K562 (cell line): ENCODE results near the gene MAU2. TPM values are rescaled to one million over a fixed set of nuclear protein-coding genes. Genes with fewer than 3 reads are reported as not detected.

Experiments
- ATAC-seq: fragments of 200-7000 bp; cut with Tn5 transposase; 3 replicates; pipeline ENCODE4 v1.9.1; 2020; ENCODE audit warnings: moderate library complexity
- BruUV-seq: library from RNA; stranded (reverse); fragments of 400-500 nt; replicated peaks from 2 replicates; lab custom pipeline; 2021; lab: Mats Ljungman, UMichigan
- CTCF ChIA-PET: fragments of 300-600 bp; formaldehyde crosslinking; extraction: SDS; loops from one replicate; lab custom pipeline; 2021; ENCODE audit warnings: low intra/inter-chr PET ratio; lab: Yijun Ruan, JAX
- POLR2A ChIA-PET: fragments of 300-600, 350-650 bp; sonication (Branson Sonifier 250); formaldehyde crosslinking; extraction: SDS; loops from one replicate; lab custom pipeline; 2021; ENCODE audit warnings: antibody characterized with exemption, inconsistent platforms; lab: Yijun Ruan, JAX
- DNase-seq, 4 experiments: peaks; one replicate each; pipeline versions ENCODE4 v3.0.0 to v3.0.0-alpha.2; 2011 to 2018; ENCODE audit warnings: low spot score in 3 of 4, mixed read lengths in 3 of 4; ENCODE audit errors: extremely low read depth in 1 of 4
- FAIRE-seq: peaks from 2 replicates; lab custom pipeline; 2011; peaks lifted over from hg19 to GRCh38; lab: Jason Lieb, UNC
- H2AFZ ChIP-seq: 2 replicates; pipeline ENCODE4 v1.6.0; 2011; ENCODE audit warnings: low read depth, low read length, control low read depth, inconsistent platforms
- H3K27ac ChIP-seq: fragments of 200-600 bp; 3 replicates; pipeline ENCODE4 v1.8.0; 2011; ENCODE audit warnings: low read depth, mild to moderate bottlenecking, control low read depth, inconsistent platforms, low read length, moderate library complexity, mixed read lengths; ENCODE audit errors: extremely low read depth
- H3K27me3 ChIP-seq, 2 experiments: fragments of 300-600 bp in 1 of 2; 2 replicates in 1 of 2; 3 replicates in 1 of 2; pipeline versions ENCODE4 v1.6.0 to v1.8.0; 2011; ENCODE audit warnings: inconsistent platforms in 2 of 2, low read length in 2 of 2, mild to moderate bottlenecking in 1 of 2, mixed read lengths in 1 of 2, moderate library complexity in 1 of 2; ENCODE audit not compliant: control insufficient read depth in 2 of 2, insufficient read depth in 2 of 2
- H3K36me3 ChIP-seq: fragments of 300-600 bp; 3 replicates; pipeline ENCODE4 v1.8.0; 2011; ENCODE audit warnings: mild to moderate bottlenecking, low read length, inconsistent platforms; ENCODE audit not compliant: control insufficient read depth, insufficient read depth
- H3K4me1 ChIP-seq, 2 experiments: fragments of 200-600 bp in 1 of 2; replicated peaks in 1 of 2; 2 replicates in 1 of 2; 3 replicates in 1 of 2; pipeline versions ENCODE4 v1.5.1 to v1.8.0; 2011; ENCODE audit warnings: inconsistent platforms in 2 of 2, low read length in 2 of 2, mild to moderate bottlenecking in 1 of 2, mixed read lengths in 1 of 2, moderate library complexity in 1 of 2; ENCODE audit not compliant: control insufficient read depth in 2 of 2, insufficient read depth in 2 of 2
- H3K4me2 ChIP-seq: 2 replicates; pipeline ENCODE4 v1.6.1; 2011; ENCODE audit warnings: low read length, control low read depth, inconsistent platforms, mixed read lengths; ENCODE audit not compliant: insufficient read depth
- H3K4me3 ChIP-seq: fragments of 200-600 bp; sonication (generic), shearing (Covaris generic); 2 replicates; pipeline ENCODE4 v1.5.1; 2016; ENCODE audit warnings: control low read depth, inconsistent platforms
- H3K79me2 ChIP-seq: fragments of 200-600 bp; 3 replicates; pipeline ENCODE4 v1.8.0; 2011; ENCODE audit warnings: low read length, inconsistent platforms; ENCODE audit not compliant: control insufficient read depth, insufficient read depth
- H3K9ac ChIP-seq, 2 experiments: 2 replicates each; pipeline versions ENCODE4 v1.6.0 to v1.6.1; 2011; ENCODE audit warnings: low read depth in 2 of 2, low read length in 2 of 2, control low read depth in 1 of 2, inconsistent platforms in 1 of 2, mild to moderate bottlenecking in 1 of 2, mixed read lengths in 1 of 2; ENCODE audit not compliant: insufficient read depth in 1 of 2
- H3K9me1 ChIP-seq: one replicate; pipeline ENCODE4 v1.6.0; 2011; ENCODE audit warnings: inconsistent platforms, mild to moderate bottlenecking, low read length, moderate library complexity; ENCODE audit not compliant: control insufficient read depth, insufficient read depth
- H3K9me3 ChIP-seq: replicated peaks from 2 replicates; pipeline ENCODE4 v1.5.1; 2011; ENCODE audit warnings: low read depth, low read length, inconsistent platforms; ENCODE audit not compliant: control insufficient read depth, insufficient read depth
- H4K20me1 ChIP-seq: replicated peaks from 2 replicates; pipeline ENCODE4 v1.6.1; 2011; ENCODE audit warnings: low read length, inconsistent platforms, mixed read lengths; ENCODE audit not compliant: control insufficient read depth, insufficient read depth
- FUS ChIP-seq: fragments of 200-400 bp; formaldehyde crosslinking; optimal IDR thresholded peaks from 2 replicates; pipeline ENCODE3; 2017; ENCODE audit warnings: low read depth, low read length
- JUN ChIP-seq, 2 experiments: sonication (generic) in 1 of 2; formaldehyde crosslinking in 1 of 2; IDR thresholded peaks; 2 replicates each; pipeline versions ENCODE4 v1.6.1 to v1.8.0; 2012 to 2022; ENCODE audit warnings: borderline replicate concordance in 2 of 2, mild to moderate bottlenecking in 2 of 2, improper control_type of control experiment in 1 of 2, low read depth in 1 of 2, low read length in 1 of 2, missing genetic modification reagents in 1 of 2
- NFE2 ChIP-seq: IDR thresholded peaks from 2 replicates; pipeline ENCODE4 v1.6.1; 2014; ENCODE audit warnings: antibody characterized with exemption, low read depth
- NFE2L1 ChIP-seq: fragments of 450-650 bp; IDR thresholded peaks from 2 replicates; pipeline ENCODE4 v1.6.1; 2016; ENCODE audit warnings: missing genetic modification characterization, low read depth, mild to moderate bottlenecking, missing compliant biosample characterization, moderate library complexity, borderline replicate concordance
- RBFOX2 ChIP-seq: fragments of 200-400 bp; formaldehyde crosslinking; IDR thresholded peaks from 2 replicates; pipeline ENCODE4 v1.6.1; 2017; ENCODE audit warnings: low read depth, mild to moderate bottlenecking, low read length, moderate library complexity
- ZNF311 ChIP-seq: fragments of 250-450 bp; sonication (Bioruptor Pico); IDR thresholded peaks from 2 replicates; pipeline ENCODE4 v1.4.0; 2020; ENCODE audit warnings: mild to moderate bottlenecking, moderate library complexity
- whole genome bisulfite sequencing: fragments of 100-300 bp; shearing (Covaris generic); methylation state at CpG from one replicate; pipeline ENCODE4 v1.1.6; 2016; ENCODE audit warnings: low coverage, mixed read lengths; ENCODE audit not compliant: insufficient coverage; ENCODE audit errors: missing lambda C conversion rate; 5-methylcytosine and 5-hydroxymethylcytosine counted together
- in situ Hi-C: fragments of 300-500 bp; cut with MboI; formaldehyde crosslinking; loops from 4 replicates; pipeline ENCODE4 v1.15.0; 2018; ENCODE audit warnings: inconsistent platforms, mixed read lengths
- intact Hi-C: fragments of 100-400 bp; cut with micrococcal nuclease; formaldehyde crosslinking; loops from 2 replicates; pipeline ENCODE4 v1.14.2; 2022
- polyA plus RNA-seq, 8 experiments: library from polyadenylated mRNA; depleted of rRNA in 4 of 8; stranded (reverse) in 5 of 8; unstranded in 3 of 8; fragments of >200 nt; fragmentation: Nextera tagmentation in 2 of 8; fragmentation: Illumina TruSeq in 1 of 8; extraction: Ambion mirVana in 2 of 8; extraction: Trizol in 1 of 8; gene quantifications; 2 replicates each; pipeline versions ENCODE4 v1.2.1 to v1.2.3, GENCODE V29; 2011 to 2014; ENCODE audit warnings: inconsistent platforms in 1 of 8, missing spikeins in 1 of 8
- total RNA-seq, 7 experiments: library from RNA; depleted of rRNA in 6 of 7; stranded (reverse); fragments of >200 nt in 6 of 7; fragmentation: Illumina TruSeq in 2 of 7; extraction: Trizol in 2 of 7; gene quantifications; 2 replicates each; pipeline versions ENCODE4 v1.2.1 to v1.2.3, GENCODE V29; 2011 to 2021; ENCODE audit warnings: low replicate concordance in 1 of 7
- TF ChIP-seq, protein P1 (sequence below): fragments of 450-650 bp; formaldehyde crosslinking; conservative IDR thresholded peaks from 2 replicates; pipeline ENCODE4 v1.4.0; 2022; ENCODE audit warnings: mild to moderate bottlenecking, missing genetic modification characterization

The MAU2 gene
- total and polyA plus RNA-seq, 9 of the 15 experiments (the other 6 are each of a cell fraction or from before 2014, with no cell fraction given) = 1.2 to 48.1 (median 19.4) TPM

- Histone ChIP-seq H3K9ac (peak overlapping the region in 1 of 2 experiments; percentile 56; a peak in 1 of 4 replicates), H3K9me3 (no peaks in the 10 kb centered on the region), H3K4me3 (no peak overlapping the region), H2AFZ (no peak overlapping the region), H3K4me1 (peaks cover 0 to 4% of the 10 kb centered on the region in 2 experiments; a peak in 1 of 5 replicates), H3K27me3 (no peaks in the 10 kb centered on the region), H3K36me3 (peaks cover 67% of the 10 kb centered on the region; the same call in 2 of the 3 replicates), H3K27ac (no peak overlapping the region), H3K4me2 (no peak overlapping the region), H3K9me1 (peaks cover 4% of the 10 kb centered on the region), H4K20me1 (peaks cover 3% of the 10 kb centered on the region; the same call in 1 of the 2 replicates), H3K79me2 (no peaks in the 10 kb centered on the region; the same call in 2 of the 3 replicates)
- WGBS = 78% methylated on average over 14 of the region's 16 CpGs
- TF ChIP-seq, protein P1, sequence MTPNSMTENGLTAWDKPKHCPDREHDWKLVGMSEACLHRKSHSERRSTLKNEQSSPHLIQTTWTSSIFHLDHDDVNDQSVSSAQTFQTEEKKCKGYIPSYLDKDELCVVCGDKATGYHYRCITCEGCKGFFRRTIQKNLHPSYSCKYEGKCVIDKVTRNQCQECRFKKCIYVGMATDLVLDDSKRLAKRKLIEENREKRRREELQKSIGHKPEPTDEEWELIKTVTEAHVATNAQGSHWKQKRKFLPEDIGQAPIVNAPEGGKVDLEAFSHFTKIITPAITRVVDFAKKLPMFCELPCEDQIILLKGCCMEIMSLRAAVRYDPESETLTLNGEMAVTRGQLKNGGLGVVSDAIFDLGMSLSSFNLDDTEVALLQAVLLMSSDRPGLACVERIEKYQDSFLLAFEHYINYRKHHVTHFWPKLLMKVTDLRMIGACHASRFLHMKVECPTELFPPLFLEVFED (CRISPR knock-in tag) = no peak
- no peak for TF ChIP-seq RBFOX2
- TF ChIP-seq JUN (IDR thresholded peaks at IDR 0.05; ENCODE audit: borderline replicate concordance, low read depth, low read length) = no peak
- TF ChIP-seq JUN (CRISPR knock-in tag; IDR thresholded peaks at IDR 0.05; ENCODE audit: borderline replicate concordance) = no peak
- TF ChIP-seq NFE2L1 = no peak
- TF ChIP-seq NFE2 = no peak
- TF ChIP-seq FUS = no peak
- no peak for TF ChIP-seq ZNF311 (CRISPR knock-in tag)
- intact Hi-C loops (no loop called here), in situ Hi-C loops (no loop called here)
- no TSS peak for BruUV-seq
- CTCF ChIA-PET = no interaction called here
- no peak for DNase-seq
- no peak for ATAC-seq
- POLR2A ChIA-PET = interaction anchor here (0.6 to 1.0 kb wide), 3 partner anchors 17 to 139 kb away, joined by 3 read pairs; no protein-coding TSS in a partner anchor
- no peak for FAIRE-seq
These were observed 15.0 kb downstream of the MAU2 start for GRCh38 chr19:19335408-19336158.
